Left hindlimb (tissue), 1 donor: ENCODE results near the gene ZNF579.
"Not testable (repeated sequence)": the region's sequence is repeated elsewhere in the genome, so short reads cannot be mapped to it uniquely, and the experiment has no call there.

Experiments
- DNase-seq: peaks from one replicate; pipeline ENCODE4 v3.0.0-alpha.2; 2018

The ZNF579 gene

GRCh38 chr19:55536951-55537740 lies 43.5 kb downstream of the ZNF579 start, which contains the start of gene SBK2:
Gene SBK2 (minus strand): TSS chr19:55537133. CDS start chr19:55536294, 839 bp downstream.
- DNase-seq, result no peak

- no peak for DNase-seq
Measured at GRCh38 chr19:55536366-55536765, 44.3 kb downstream of the ZNF579 start.

GRCh38 chr19:55535965-55536350 lies 44.7 kb downstream of the ZNF579 start:
- no peak for DNase-seq

- no peak for DNase-seq
Measured at GRCh38 chr19:55535173-55535964, 45.3 kb downstream of the ZNF579 start.

DNA sequence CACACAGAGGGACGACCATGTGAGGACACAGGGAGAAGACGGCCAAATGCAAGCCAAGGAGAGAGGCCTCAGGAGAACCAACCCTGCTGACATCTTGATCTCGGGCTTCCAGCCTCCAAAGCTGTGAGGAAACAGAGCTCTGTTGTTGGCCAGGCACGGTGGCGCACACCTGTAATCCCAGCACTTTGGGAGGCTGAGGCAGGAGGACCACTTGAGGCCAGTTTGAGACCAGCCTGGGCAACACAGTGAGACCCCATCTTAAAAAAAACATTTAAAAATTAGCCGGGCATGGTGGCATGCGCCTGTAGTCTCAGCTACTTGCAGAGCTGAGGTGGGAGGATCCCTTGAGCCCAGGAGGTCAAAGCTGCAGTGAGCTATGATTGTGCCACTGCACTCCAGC lies 46.4 kb downstream of the ZNF579 start:
- not testable (repeated sequence) for DNase-seq

GRCh38 chr19:55530996-55531395 lies 49.7 kb downstream of the ZNF579 start:
- no peak for DNase-seq

DNA sequence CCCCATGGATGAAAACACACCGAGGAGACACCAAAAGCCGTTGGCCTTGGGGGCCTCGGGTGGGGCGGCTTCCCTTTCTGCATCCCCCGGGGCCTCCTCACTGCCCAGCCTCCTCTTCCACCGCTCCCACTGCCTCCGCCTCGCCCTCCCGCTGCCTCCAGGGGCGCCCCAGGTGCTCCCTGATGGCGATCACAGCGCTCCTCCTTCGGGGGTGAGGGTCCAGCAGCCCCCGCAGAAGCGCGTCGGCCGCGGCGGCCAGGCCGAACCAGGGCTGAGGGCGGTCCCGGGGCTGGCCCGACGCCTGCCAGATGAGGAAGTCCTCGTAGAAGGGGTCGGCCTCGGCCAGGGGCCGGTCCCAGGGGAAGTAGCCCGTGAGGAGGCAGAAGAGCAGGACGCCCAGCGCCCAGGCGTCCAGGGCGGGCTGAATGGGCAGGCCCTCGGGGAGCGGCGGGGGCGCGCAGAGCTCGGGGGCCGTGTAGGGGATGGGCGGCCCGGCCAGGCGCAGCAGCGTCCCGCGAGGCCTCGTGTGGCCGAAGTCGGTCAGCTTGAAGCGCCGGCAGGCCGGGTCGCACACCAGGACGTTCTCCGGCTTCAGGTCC lies 50.9 kb downstream of the ZNF579 start:
- DNase-seq, result no peak

GRCh38 chr19:55528030-55528803 lies 52.4 kb downstream of the ZNF579 start:
- DNase-seq, result no peak

DNA sequence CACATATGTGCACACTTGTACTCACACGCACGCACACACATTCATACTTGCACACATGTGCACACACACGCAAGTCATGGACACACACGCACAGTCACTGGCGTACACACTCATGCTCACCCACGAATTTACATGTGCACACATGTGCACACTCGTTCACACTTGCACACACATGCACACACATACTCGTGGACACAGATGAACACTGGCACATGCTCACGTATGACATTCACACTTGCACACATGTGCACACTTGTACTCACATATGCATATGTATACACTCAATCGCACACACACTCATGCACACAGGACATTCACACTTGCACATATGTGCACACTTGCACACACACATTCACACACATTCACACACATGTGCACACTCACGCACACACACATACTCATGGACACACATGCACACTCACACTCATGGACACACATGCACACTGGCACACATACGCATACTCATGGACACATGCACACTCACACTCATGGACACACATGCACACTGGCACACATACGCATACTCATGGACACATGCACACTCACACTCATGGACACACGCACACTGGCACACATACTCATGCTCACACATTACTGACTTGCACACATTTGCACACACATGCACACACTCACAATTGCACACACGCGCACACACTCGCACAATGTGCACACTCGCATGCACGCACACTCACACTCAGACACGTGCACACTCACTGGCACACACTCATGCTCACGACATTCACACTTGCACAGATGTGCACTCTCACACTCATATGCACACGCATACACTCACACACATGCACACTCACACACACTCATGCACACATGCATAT lies 53.2 kb downstream of the ZNF579 start:
- no peak for DNase-seq
